Neural progenitor cell (in vitro differentiated cells): Measurements from ENCODE around the gene ITPR2. TPM values are rescaled to one million over a fixed set of nuclear protein-coding genes. Genes with fewer than 3 reads are reported as not detected.
A peak's percentile ranks its signal among the peaks of the same experiment; 100 is the strongest.

Experiments used
- DNase-seq: peaks from one replicate; pipeline ENCODE4 v3.0.0-alpha.2; 2016; ENCODE audit warnings: low spot score
- H2AFZ ChIP-seq: fragments of 200-600 bp; sonication (generic); replicated peaks from 2 replicates; pipeline ENCODE4 v1.6.1; 2016; ENCODE audit warnings: antibody characterized with exemption
- H3F3A ChIP-seq: fragments of 200-600 bp; sonication (generic); 2 replicates; pipeline ENCODE4 v1.6.1; 2016; ENCODE audit warnings: antibody characterized with exemption, low read depth
- H3K27ac ChIP-seq: fragments of 200-600 bp; sonication (generic); 2 replicates; pipeline ENCODE4 v1.5.1; 2016; ENCODE audit warnings: mild to moderate bottlenecking
- H3K27me3 ChIP-seq: fragments of 200-600 bp; sonication (generic); 2 replicates; pipeline ENCODE4 v1.6.1; 2016; ENCODE audit warnings: mild to moderate bottlenecking, moderate library complexity
- H3K36me3 ChIP-seq: fragments of 200-600 bp; sonication (generic); 2 replicates; pipeline ENCODE4 v1.5.1; 2016
- H3K4me1 ChIP-seq: fragments of 200-600 bp; sonication (generic); 2 replicates; pipeline ENCODE4 v1.6.1; 2016; ENCODE audit warnings: mixed run types
- H3K4me2 ChIP-seq: fragments of 200-600 bp; sonication (generic); 2 replicates; pipeline ENCODE4 v1.6.1; 2016
- H3K4me3 ChIP-seq: fragments of 200-600 bp; sonication (generic); 2 replicates; pipeline ENCODE4 v1.5.1; 2016
- H3K79me2 ChIP-seq: fragments of 200-600 bp; sonication (generic); 2 replicates; pipeline ENCODE4 v1.6.1; 2016; ENCODE audit warnings: low read depth
- H3K9ac ChIP-seq: fragments of 200-600 bp; sonication (generic); 2 replicates; pipeline ENCODE4 v1.6.1; 2016
- H3K9me3 ChIP-seq: fragments of 200-600 bp; sonication (generic); 2 replicates; pipeline ENCODE4 v1.5.1; 2016; ENCODE audit warnings: low read depth
- H4K20me1 ChIP-seq: fragments of 200-600 bp; sonication (generic); 2 replicates; pipeline ENCODE4 v1.6.1; 2016; ENCODE audit warnings: low read depth
- H3K27ac Mint-ChIP-seq: 3 replicates; pipeline ENCODE4 v1.8.0; 2021; ENCODE audit warnings: mixed read lengths
- H3K27me3 Mint-ChIP-seq: 2 replicates; pipeline ENCODE4 v1.8.0; 2022; ENCODE audit warnings: low read depth, mild to moderate bottlenecking, inconsistent platforms, moderate library complexity, mixed read lengths; ENCODE audit not compliant: insufficient read depth
- H3K36me3 Mint-ChIP-seq: 3 replicates; pipeline ENCODE4 v1.8.0; 2021; ENCODE audit warnings: mixed read lengths
- H3K4me1 Mint-ChIP-seq: 3 replicates; pipeline ENCODE4 v1.8.0; 2021; ENCODE audit warnings: mixed read lengths
- H3K4me3 Mint-ChIP-seq: 3 replicates; pipeline ENCODE4 v1.8.0; 2021; ENCODE audit warnings: mild to moderate bottlenecking, moderate library complexity, mixed read lengths
- H3K9me3 Mint-ChIP-seq: 3 replicates; pipeline ENCODE4 v1.8.0; 2020; ENCODE audit warnings: mixed read lengths
- CTCF ChIP-seq: fragments of 200-600 bp; sonication (generic); IDR thresholded peaks from 2 replicates; pipeline ENCODE4 v1.5.1; 2017; ENCODE audit warnings: antibody characterized with exemption, mild to moderate bottlenecking
- EZH2 ChIP-seq: fragments of 200-600 bp; sonication (generic); IDR thresholded peaks from 2 replicates; pipeline ENCODE4 v1.6.1; 2017; ENCODE audit warnings: antibody characterized with exemption, mild to moderate bottlenecking, moderate library complexity
- EZH2phosphoT487 ChIP-seq: fragments of 200-600 bp; sonication (generic); IDR thresholded peaks from 2 replicates; pipeline ENCODE4 v1.6.1; 2017; ENCODE audit warnings: antibody characterized with exemption
- total RNA-seq: library from RNA; depleted of rRNA; stranded (reverse); fragments of >200 nt; gene quantifications from 2 replicates; pipeline ENCODE4 v1.2.3, GENCODE V29; 2015; ENCODE audit warnings: low replicate concordance

Gene ITPR2
- total RNA-seq, 1 donor from 2014 or later: 11.4 TPM

- H3K27me3 Mint-ChIP-seq: no peaks in the 10 kb centered on the region
- Histone ChIP-seq H3K9ac (no peak overlapping the region), H3K36me3 (no peaks in the 10 kb centered on the region), H3K4me2 (no peak overlapping the region), H4K20me1 (no peaks in the 10 kb centered on the region), H3K9me3 (no peaks in the 10 kb centered on the region), H3K79me2 (no peaks in the 10 kb centered on the region), H3K4me1 (no peaks in the 10 kb centered on the region), H3K27me3 (no peaks in the 10 kb centered on the region), H3K27ac (no peak overlapping the region), H2AFZ (no peak overlapping the region), H3K4me3 (no peak overlapping the region), H3F3A (no peaks in the 10 kb centered on the region)
- TF ChIP-seq EZH2phosphoT487 (no peak), EZH2 (no peak), CTCF (no peak)
- H3K4me1 Mint-ChIP-seq: peaks cover 5% of the 10 kb centered on the region
- H3K36me3 Mint-ChIP-seq: no peaks in the 10 kb centered on the region
- H3K9me3 Mint-ChIP-seq: no peaks in the 10 kb centered on the region
- no peak overlapping the region for H3K4me3 Mint-ChIP-seq
- H3K27ac Mint-ChIP-seq: no peak overlapping the region
- DNase-seq: peak; percentile 29
These were observed 22.7 kb downstream of the ITPR2 start for GRCh38 chr12:26810330-26810729.

GRCh38 chr12:26809611-26810285 lies 23.2 kb downstream of the ITPR2 start:
- Histone ChIP-seq H3K4me1 (no peaks in the 10 kb centered on the region), H3K36me3 (no peaks in the 10 kb centered on the region), H2AFZ (no peak overlapping the region), H3K79me2 (no peaks in the 10 kb centered on the region), H3K9ac (no peak overlapping the region), H3F3A (no peaks in the 10 kb centered on the region), H3K4me3 (no peak overlapping the region), H3K4me2 (no peak overlapping the region), H4K20me1 (no peaks in the 10 kb centered on the region), H3K27ac (no peak overlapping the region), H3K27me3 (no peaks in the 10 kb centered on the region), H3K9me3 (no peaks in the 10 kb centered on the region)
- DNase-seq: no peak
- H3K27ac Mint-ChIP-seq: no peak overlapping the region
- no peaks in the 10 kb centered on the region for H3K27me3 Mint-ChIP-seq
- no peak overlapping the region for H3K4me3 Mint-ChIP-seq
- peaks cover 5% of the 10 kb centered on the region for H3K4me1 Mint-ChIP-seq
- H3K36me3 Mint-ChIP-seq: no peaks in the 10 kb centered on the region
- TF ChIP-seq EZH2: no peak
- no peak for TF ChIP-seq EZH2phosphoT487
- TF ChIP-seq CTCF: no peak
- H3K9me3 Mint-ChIP-seq: no peaks in the 10 kb centered on the region

GRCh38 chr12:26808766-26809476 lies 24.1 kb downstream of the ITPR2 start:
- no peak overlapping the region for H3K9ac ChIP-seq
- no peak overlapping the region for H3K4me3 Mint-ChIP-seq
- no peaks in the 10 kb centered on the region for H3K27me3 Mint-ChIP-seq
- no peaks in the 10 kb centered on the region for H3K4me1 ChIP-seq
- H3K27me3 ChIP-seq: no peaks in the 10 kb centered on the region
- no peak overlapping the region for H3K27ac Mint-ChIP-seq
- no peak for TF ChIP-seq EZH2phosphoT487
- TF ChIP-seq EZH2: no peak
- no peak for TF ChIP-seq CTCF
- no peaks in the 10 kb centered on the region for H3K36me3 Mint-ChIP-seq
- no peak overlapping the region for H3K4me3 ChIP-seq
- no peak overlapping the region for H3K27ac ChIP-seq
- H3K4me1 Mint-ChIP-seq: peaks cover 5% of the 10 kb centered on the region
- no peaks in the 10 kb centered on the region for H3K9me3 ChIP-seq
- no peaks in the 10 kb centered on the region for H3K79me2 ChIP-seq
- H4K20me1 ChIP-seq: no peaks in the 10 kb centered on the region
- H3K9me3 Mint-ChIP-seq: no peaks in the 10 kb centered on the region
- no peaks in the 10 kb centered on the region for H3F3A ChIP-seq
- no peak overlapping the region for H2AFZ ChIP-seq
- H3K36me3 ChIP-seq: no peaks in the 10 kb centered on the region
- no peak overlapping the region for H3K4me2 ChIP-seq
- DNase-seq: no peak
